ENCODE measurements around the gene MYRIP. TPM values are rescaled to one million over a fixed set of nuclear protein-coding genes. Genes with fewer than 3 reads are reported as not detected.
"Not testable (repeated sequence)": the region's sequence is repeated elsewhere in the genome, so short reads cannot be mapped to it uniquely, and the experiment has no call there.

MYRIP gene
- total RNA-seq, 2 experiments from 2014 or later: not detected

- CTCF ChIA-PET: no interaction called here
- no peak for DNase-seq
- ATAC-seq: no peak
- peaks cover 9% of the 10 kb centered on the region for H3K27me3 Mint-ChIP-seq
- H3K36me3 Mint-ChIP-seq (ENCODE audit: low read depth): no peaks in the 10 kb centered on the region
- intact Hi-C loops (cut with micrococcal nuclease): no loop called here
- H3K4me3 Mint-ChIP-seq: no peak overlapping the region
- no peak overlapping the region for H3K27ac Mint-ChIP-seq
- POLR2A ChIA-PET: no interaction called here
- peaks cover 21% of the 10 kb centered on the region for H3K9me3 Mint-ChIP-seq
- TF ChIP-seq CTCF (IDR thresholded peaks at IDR 0.05): no peak
- no peaks in the 10 kb centered on the region for H3K4me1 Mint-ChIP-seq (ENCODE audit: low read depth)
Measured at GRCh38 chr3:40024526-40024925, 215.1 kb downstream of the MYRIP start.

- H3K4me3 Mint-ChIP-seq; CTCF ChIA-PET; DNase-seq; ATAC-seq; intact Hi-C loops (cut with micrococcal nuclease); H3K27me3 Mint-ChIP-seq; H3K27ac Mint-ChIP-seq; H3K36me3 Mint-ChIP-seq (ENCODE audit: low read depth); H3K4me1 Mint-ChIP-seq (ENCODE audit: low read depth): not testable (repeated sequence)
- POLR2A ChIA-PET: interaction anchor here (1.2 kb wide), 1 partner anchor 35 kb away, joined by 3 read pairs; no protein-coding TSS in a partner anchor
- peaks cover 21% of the 10 kb centered on the region for H3K9me3 Mint-ChIP-seq
Measured at GRCh38 chr3:40025892-40026291, 216.5 kb downstream of the MYRIP start.

GRCh38 chr3:40035177-40035576 lies 225.8 kb downstream of the MYRIP start:
- Mint-ChIP-seq H3K9me3 (peaks cover 2% of the 10 kb centered on the region), H3K36me3 (ENCODE audit: low read depth) (no peaks in the 10 kb centered on the region), H3K27me3 (peaks cover 2% of the 10 kb centered on the region), H3K4me3 (no peak overlapping the region), H3K27ac (no peak overlapping the region), H3K4me1 (ENCODE audit: low read depth) (no peaks in the 10 kb centered on the region)
- TF ChIP-seq CTCF (IDR thresholded peaks at IDR 0.05): no peak
- ATAC-seq (no peak), DNase-seq (no peak)
- CTCF ChIA-PET: no interaction called here
- POLR2A ChIA-PET: no interaction called here
- intact Hi-C loops (cut with micrococcal nuclease): no loop called here

- no peaks in the 10 kb centered on the region for H3K36me3 Mint-ChIP-seq (ENCODE audit: low read depth)
- no peak for ATAC-seq
Measured at GRCh38 chr3:40037582-40037981, 228.2 kb downstream of the MYRIP start.

GRCh38 chr3:40042752-40043443 lies 233.5 kb downstream of the MYRIP start:
- ChIA-PET CTCF (no interaction called here), POLR2A (no interaction called here)
- no peak overlapping the region for H3K4me3 Mint-ChIP-seq
- H3K36me3 Mint-ChIP-seq (ENCODE audit: low read depth): no peaks in the 10 kb centered on the region
- no peaks in the 10 kb centered on the region for H3K4me1 Mint-ChIP-seq (ENCODE audit: low read depth)
- H3K27ac Mint-ChIP-seq: no peak overlapping the region
- no peaks in the 10 kb centered on the region for H3K9me3 Mint-ChIP-seq
- ATAC-seq (no peak), DNase-seq (no peak)
- intact Hi-C loops (cut with micrococcal nuclease): no loop called here
- no peak for TF ChIP-seq CTCF (IDR thresholded peaks at IDR 0.05)
- H3K27me3 Mint-ChIP-seq: peaks cover 2% of the 10 kb centered on the region

More at GRCh38 chr3:40037582-40037981, 228.2 kb downstream of the MYRIP start:
- peaks cover 2% of the 10 kb centered on the region for H3K27me3 Mint-ChIP-seq
- CTCF ChIA-PET: interaction anchor here (0.8 kb wide), 1 partner anchor 12 kb away, joined by 3 read pairs; no protein-coding TSS in a partner anchor
- H3K9me3 Mint-ChIP-seq: peaks cover 2% of the 10 kb centered on the region
- H3K4me1 Mint-ChIP-seq (ENCODE audit: low read depth): no peaks in the 10 kb centered on the region
- no peak for TF ChIP-seq CTCF (IDR thresholded peaks at IDR 0.05)
- DNase-seq: no peak
- H3K27ac Mint-ChIP-seq: no peak overlapping the region
- POLR2A ChIA-PET: interaction anchor here (0.8 kb wide), 1 partner anchor 150 kb away, joined by 3 read pairs; no protein-coding TSS in a partner anchor
- H3K4me3 Mint-ChIP-seq: no peak overlapping the region
- intact Hi-C loops (cut with micrococcal nuclease): no loop called here

All from activated CD8-positive, alpha-beta T cell treated with anti-CD3 and anti-CD28 coated beads for 36 hours (primary cell).